ENCODE data around the gene MARK4. TPM values are rescaled to one million over a fixed set of nuclear protein-coding genes. Genes with fewer than 3 reads are reported as not detected.
"Not testable (repeated sequence)": the region's sequence is repeated elsewhere in the genome, so short reads cannot be mapped to it uniquely, and the experiment has no call there.

MARK4 gene
- total RNA-seq, 1 donor from 2014 or later = 19.7 TPM

- intact Hi-C loops (cut with DNase I) = no loop called here
- DNase-seq = no peak
- no peak for ATAC-seq (ENCODE audit: poor library complexity)
Observed at GRCh38 chr19:45322311-45322710, 71.2 kb downstream of the MARK4 start.

DNA sequence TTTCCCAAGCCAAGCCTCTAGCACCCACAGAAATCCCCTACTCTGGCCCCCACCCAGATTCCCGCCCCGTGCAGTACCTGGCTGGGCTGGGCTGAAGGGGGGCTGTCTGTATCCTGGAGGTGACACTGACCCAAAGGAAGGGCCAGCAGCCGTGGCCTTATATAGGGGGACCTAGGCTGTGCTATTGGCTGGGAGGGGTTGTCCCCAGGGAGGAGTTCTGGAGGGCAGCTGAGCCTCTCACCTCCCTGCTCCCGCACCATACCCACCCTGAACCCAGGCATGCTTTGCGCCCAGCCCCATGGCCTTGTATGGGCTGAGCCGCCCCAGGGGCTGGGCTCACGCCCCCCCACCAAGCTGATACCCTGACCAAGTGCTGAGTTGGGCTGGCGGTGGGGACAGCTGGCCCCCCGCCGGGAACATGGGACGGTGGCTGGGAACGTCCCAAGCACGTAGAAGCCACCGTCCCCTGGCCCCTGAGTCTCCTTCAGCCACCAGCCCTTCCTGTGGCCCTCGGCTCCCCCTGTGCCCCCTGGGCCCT, 71.7 kb downstream of the MARK4 start, which contains the start of gene CKM:
CKM (minus strand) TSS at position 132 of the 538 bp plus-strand sequence. CDS start 3,162 bp downstream, outside the sequence.
- DNase-seq (peak; percentile 87), ATAC-seq (ENCODE audit: poor library complexity) (peak; percentile 80)
- intact Hi-C loops (cut with DNase I) = no loop called here

DNA sequence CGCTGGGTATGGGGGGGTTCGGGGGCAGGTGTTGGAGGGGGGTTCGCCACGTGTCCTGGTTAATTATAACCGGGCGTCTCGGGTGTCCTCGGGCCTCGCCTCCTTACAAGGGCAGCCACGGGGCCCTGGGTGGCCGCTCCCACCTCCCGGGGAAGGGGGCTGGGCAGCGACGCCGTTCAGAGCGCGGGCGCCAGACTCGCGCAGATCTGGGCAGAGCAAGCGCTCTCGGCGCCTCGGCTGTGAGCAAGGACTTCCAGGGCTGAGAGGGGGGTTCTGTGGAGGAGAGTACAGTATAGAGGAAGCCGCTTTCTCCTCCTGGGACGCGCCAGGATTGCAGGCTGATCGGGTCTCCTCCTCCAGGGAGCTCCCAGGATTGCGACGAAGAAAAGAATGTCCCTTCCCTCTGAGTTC, 72.6 kb downstream of the MARK4 start:
- ATAC-seq (ENCODE audit: poor library complexity) (peak; percentile 73), DNase-seq (peak; percentile 83)
- intact Hi-C loops (cut with DNase I) = no loop called here

DNA sequence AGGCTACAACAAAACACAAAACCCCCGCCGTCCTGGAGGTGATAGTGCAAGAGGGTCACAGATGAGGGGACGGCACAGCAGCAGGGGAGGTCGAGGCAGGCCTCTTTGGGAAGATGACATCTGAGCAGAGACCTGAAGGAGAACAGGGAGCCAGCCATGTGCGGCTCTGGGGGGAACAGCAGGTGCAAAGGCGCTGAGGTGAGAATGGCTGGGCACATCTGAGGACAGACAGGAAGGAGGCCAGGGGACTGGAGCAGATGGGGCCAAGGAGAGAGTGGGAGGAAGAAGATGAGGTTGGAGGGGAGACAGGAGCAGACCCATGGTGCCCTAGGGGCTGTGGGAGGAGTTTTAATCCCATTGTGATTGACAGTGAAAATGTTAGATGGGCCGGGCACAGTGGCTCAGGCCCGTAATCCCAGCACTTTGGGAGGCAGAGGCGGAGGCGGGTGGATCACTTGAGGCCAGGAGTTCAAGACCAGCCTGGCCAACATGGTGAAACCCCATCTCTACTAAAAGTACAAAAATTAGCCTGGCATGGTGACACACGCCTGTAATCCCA, 73.4 kb downstream of the MARK4 start:
- intact Hi-C loops (cut with DNase I) = no loop called here
- DNase-seq (no peak), ATAC-seq (ENCODE audit: poor library complexity) (no peak)

GRCh38 chr19:45327404-45328143, 76.5 kb downstream of the MARK4 start:
- intact Hi-C loops (cut with DNase I) = no loop called here
- DNase-seq (no peak), ATAC-seq (ENCODE audit: poor library complexity) (no peak)

DNA sequence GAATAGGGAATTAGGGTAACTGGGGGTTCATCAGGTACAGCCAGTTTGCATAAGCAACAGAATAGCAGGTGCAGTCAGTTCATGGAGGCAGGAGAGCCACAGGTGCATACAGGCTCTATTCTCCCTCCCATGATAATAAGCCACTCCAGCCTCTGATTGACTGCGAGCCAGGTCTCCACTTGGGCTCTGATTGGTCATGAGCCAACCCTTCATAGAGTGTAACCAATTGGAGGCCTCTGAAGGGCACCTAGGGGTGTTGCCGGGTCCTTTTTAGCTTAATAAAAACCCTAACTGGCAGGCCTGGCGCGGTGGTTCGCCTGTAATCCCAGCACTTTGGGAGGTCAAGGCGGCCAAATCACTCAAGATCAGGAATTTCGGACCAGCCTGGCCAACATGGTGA, 80.3 kb downstream of the MARK4 start:
- ATAC-seq (ENCODE audit: poor library complexity) (no peak), DNase-seq (no peak)
- intact Hi-C loops (cut with DNase I) = no loop called here

GRCh38 chr19:45333609-45334303, 82.7 kb downstream of the MARK4 start:
- ATAC-seq (ENCODE audit: poor library complexity) (no peak), DNase-seq (no peak)
- intact Hi-C loops (cut with DNase I) = no loop called here

- intact Hi-C loops (cut with DNase I); DNase-seq; ATAC-seq (ENCODE audit: poor library complexity): not testable (repeated sequence)
Observed at GRCh38 chr19:45334881-45335280, 83.8 kb downstream of the MARK4 start.

DNA sequence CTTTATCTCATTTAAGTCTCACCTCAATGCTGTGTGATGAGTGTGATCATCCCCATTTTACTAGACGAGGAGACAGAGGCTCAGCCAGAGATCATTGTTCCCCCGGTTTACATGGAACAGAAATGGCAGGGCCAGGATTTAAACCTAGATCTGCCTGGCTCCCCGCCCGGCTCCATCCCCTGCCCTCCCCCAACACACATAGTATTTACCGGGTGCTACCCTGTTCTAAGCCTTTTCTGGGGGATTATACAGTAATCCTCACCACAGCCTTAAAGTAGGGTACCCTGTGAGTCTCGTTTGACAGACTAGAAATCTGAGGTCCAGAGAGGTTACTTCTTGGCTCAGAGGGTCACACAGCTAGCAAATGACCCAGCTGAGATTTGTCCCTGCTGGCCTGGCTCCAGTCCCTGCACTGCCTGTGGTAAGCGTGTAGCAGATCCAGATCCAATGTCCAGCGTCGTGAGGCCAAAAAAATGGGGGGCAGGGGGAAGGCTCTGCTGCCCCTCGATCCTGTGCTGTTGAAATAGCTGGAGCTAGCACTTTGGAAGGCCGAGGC, 85.7 kb downstream of the MARK4 start:
- intact Hi-C loops (cut with DNase I) = no loop called here
- ATAC-seq (ENCODE audit: poor library complexity) (no peak), DNase-seq (no peak)

DNA sequence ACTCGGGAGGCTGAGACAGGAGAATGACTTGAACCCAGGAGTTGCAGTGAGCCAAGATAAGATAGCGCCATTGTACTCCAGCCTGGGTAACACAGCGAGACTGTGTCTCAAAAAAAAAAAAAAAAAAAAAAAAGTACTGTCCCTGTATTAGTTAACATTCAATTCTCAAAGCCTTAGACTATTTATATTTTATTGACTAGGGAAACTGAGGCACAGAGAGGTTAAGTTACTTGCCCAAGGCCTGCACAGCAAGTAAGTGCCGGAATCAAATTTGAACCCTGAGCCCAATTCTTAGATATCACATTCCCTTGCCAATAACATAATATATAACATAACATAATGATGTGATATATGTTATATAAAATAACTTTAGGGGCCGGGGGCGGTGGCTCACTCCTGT, 88.6 kb downstream of the MARK4 start:
- intact Hi-C loops (cut with DNase I) = loop anchor here (10.0 kb wide), 1 partner anchor 435 kb away; the partner anchor contains the start of gene APOE

GRCh38 chr19:45340232-45340898, 89.3 kb downstream of the MARK4 start, which contains the start of gene KLC3:
KLC3 (plus strand) TSS chr19:45340750; CDS start chr19:45345542, 4,792 bp downstream.
- intact Hi-C loops (cut with DNase I) = loop anchor here (10.0 kb wide), 1 partner anchor 436 kb away; the partner anchor contains the start of gene APOE
- DNase-seq (no peak), ATAC-seq (ENCODE audit: poor library complexity) (peak; percentile 29)

More for the DNA sequence above, 88.6 kb downstream of the MARK4 start:
- ATAC-seq (ENCODE audit: poor library complexity) = no peak
- DNase-seq = no peak

GRCh38 chr19:45340899-45341453, 89.9 kb downstream of the MARK4 start:
- DNase-seq (no peak), ATAC-seq (ENCODE audit: poor library complexity) (peak; percentile 10)
- intact Hi-C loops (cut with DNase I) = loop anchor here (10.0 kb wide), 1 partner anchor 436 kb away; the partner anchor contains the start of gene APOE

GRCh38 chr19:45342911-45343310, 91.8 kb downstream of the MARK4 start:
- intact Hi-C loops (cut with DNase I) = loop anchor here (10.0 kb wide), 1 partner anchor 438 kb away; the partner anchor contains the start of gene APOE
- DNase-seq = no peak
- ATAC-seq (ENCODE audit: poor library complexity) = no peak

- intact Hi-C loops (cut with DNase I) = loop anchor here (10.0 kb wide), 1 partner anchor 440 kb away; the partner anchor contains the start of gene APOE
- DNase-seq (no peak), ATAC-seq (ENCODE audit: poor library complexity) (no peak)
Observed at GRCh38 chr19:45344621-45345505, 93.8 kb downstream of the MARK4 start.

DNA sequence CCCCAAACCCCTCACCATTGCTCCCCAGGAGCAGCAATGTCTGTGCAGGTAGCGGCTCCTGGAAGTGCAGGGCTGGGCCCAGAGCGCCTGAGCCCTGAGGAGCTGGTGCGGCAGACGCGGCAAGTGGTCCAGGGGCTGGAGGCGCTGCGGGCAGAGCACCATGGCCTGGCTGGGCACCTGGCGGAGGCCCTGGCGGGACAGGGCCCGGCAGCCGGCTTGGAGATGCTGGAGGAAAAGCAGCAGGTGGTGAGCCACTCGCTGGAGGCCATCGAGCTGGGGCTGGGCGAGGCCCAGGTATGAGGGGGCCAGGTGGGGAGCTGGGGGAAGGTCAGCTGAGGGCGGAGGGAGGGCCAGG, 94.4 kb downstream of the MARK4 start:
- ATAC-seq (ENCODE audit: poor library complexity) (no peak), DNase-seq (no peak)
- intact Hi-C loops (cut with DNase I) = loop anchor here (10.0 kb wide), 1 partner anchor 441 kb away; the partner anchor contains the start of gene APOE

DNA sequence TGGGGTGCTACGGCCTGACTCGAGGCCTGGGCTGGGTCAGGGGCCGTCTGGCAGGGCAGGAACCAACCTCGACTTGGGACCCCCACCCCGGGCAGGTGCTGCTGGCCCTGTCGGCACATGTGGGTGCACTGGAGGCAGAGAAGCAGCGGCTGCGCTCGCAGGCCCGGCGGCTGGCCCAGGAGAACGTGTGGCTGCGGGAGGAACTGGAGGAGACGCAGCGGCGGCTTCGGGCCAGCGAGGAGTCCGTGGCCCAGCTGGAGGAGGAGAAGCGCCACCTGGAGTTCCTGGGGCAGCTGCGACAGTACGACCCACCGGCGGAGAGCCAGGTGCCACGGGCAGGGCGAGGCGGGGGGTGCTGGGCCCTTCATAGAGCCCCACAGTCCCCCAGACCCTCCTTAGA, 95.4 kb downstream of the MARK4 start:
- intact Hi-C loops (cut with DNase I) = loop anchor here (10.0 kb wide), 1 partner anchor 442 kb away; the partner anchor contains the start of gene APOE
- DNase-seq (no peak), ATAC-seq (ENCODE audit: poor library complexity) (no peak)
